NCI-H345 (cell line): ENCODE data around the gene CTDSPL.
A peak's percentile ranks its signal among the peaks of the same experiment; 100 is the strongest.

Source experiments
- DNase-seq: peaks from one replicate; lab custom pipeline; 2025; lab: John Stamatoyannopoulos, UW

The CTDSPL gene

DNA sequence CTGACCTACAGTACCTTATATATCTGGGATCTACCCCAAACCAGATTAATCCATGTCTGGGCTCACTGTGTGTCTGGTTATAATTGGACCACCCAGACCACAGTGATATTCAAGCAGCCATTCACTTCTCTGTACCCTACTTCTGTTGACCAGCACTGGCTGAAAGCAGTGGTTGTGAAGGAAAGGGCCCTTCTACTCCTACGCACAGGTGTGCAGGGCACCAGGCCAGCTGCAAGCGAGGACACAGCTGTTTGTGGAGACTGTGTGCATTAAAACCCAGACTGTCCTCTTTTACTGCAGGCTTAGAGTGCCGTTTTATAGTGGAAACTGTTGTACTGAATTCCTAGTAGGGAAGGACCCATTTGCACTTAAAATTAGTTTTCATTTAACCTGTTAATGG lies 29.5 kb downstream of the CTDSPL start:
- no peak for DNase-seq

DNA sequence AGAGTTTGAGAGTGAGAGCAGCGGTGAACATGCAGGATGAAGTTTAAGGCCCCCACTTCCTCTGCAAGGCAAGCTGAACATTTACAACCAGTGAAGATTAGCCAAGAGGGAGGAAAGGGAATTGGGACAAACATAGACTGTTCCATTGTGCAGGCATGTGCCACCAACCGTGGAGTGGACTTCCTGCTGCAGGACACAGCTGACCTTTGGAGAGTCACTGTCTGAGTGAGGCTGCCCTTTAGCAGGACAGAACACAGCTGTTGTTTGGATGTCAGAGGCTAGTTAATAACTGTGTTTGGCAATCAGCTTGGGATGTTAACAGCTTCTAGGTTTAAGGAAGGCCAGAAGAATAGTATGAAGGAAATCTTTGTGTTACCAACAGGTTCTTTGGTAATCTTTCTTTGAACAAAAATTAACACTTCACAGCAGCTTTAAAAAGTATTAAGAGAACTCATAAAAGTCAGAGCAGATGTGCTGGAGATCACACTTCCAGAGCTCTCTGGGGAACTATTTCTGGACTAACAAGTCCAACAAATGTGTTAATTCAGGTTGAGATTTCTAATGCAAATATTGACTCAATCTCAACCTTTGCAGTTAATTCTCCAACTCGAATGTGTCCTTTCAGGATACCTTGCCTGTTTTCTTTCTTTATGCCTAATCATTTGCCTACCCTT lies 31.4 kb downstream of the CTDSPL start:
- no peak for DNase-seq

DNA sequence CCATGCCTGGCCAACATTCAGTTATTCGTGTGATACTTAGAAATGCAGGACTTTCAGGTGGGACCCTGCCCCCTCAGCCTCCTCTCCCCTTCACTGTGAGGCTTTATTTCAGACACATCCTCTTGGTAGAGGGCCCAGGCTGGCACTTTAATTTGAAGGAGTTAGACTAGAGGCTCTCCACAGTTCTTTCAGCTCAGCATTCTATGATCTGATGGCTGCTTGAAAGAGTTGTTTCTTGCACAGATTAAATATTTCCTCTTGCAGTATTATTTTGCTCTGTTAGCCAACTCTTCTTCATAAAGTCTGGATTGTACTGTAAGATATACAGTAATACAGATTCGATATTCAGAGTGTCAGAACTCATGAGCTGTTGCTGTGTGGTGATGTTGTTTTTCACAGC lies 35.1 kb downstream of the CTDSPL start:
- no peak for DNase-seq

DNA sequence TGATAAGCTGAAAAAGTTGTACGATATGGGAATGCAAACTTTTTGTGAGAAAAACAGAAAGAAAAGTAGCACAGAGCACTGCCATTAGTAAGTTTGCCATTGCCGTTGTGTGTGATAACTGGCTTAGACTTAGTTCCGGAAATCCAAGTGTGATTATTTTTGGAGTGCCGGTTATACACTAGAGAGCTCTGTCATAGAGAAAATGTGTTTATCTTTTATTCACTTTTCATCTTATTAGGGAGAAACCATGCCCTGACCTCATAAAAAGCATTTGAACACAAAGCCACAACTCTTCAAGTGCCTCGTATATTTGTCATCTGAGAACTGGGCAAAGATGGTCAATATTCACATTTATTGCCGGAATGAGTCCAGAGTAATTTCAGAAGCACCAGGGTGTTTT lies 36.1 kb downstream of the CTDSPL start:
- DNase-seq: no peak

DNA sequence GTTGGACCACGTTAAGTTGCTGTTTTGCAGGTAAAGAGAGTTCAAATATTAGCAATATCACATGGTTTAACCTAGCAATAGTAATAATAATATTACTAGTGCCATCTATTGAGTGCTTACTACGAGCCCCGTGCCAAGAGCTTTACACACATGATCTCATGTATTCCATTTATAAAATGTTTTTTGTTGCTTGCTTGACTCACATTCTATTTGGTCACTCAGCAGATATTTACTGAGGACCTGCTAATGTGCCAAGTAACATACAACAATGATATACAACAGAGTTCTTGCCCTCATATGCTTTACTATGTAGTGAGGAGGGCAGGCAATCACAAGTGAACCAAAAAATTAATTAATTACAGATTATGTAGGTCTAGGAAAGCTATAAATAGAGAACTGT lies 36.7 kb downstream of the CTDSPL start:
- DNase-seq: no peak

DNA sequence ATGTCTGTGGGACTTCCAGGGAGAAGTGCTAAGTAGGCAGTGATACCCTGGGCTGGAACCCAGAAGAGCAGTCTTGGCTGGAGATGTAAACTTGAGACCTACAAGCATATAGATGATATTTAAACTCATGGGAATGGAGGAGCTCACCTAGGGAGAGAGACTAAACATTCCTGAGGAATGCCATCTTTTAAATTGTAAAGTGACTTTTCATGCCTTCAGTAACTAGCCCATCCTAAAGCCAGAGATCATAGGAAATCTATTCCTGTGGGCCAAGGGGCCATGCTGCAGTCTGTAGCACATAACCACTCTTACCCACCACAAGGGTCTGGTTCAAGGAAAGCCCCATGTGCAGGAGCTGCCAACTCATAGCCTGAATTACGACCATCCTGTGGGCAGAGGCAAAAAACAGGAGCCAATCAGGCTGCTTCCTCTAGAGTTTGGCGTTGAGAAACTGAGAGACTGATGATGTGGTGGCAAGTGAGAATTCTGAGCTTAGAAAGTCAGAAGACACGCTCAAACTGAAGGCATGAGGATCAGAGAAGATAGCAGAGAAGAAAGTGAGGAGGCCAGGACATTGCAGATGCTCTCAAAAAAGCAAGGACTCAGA lies 37.5 kb downstream of the CTDSPL start:
- no peak for DNase-seq

DNA sequence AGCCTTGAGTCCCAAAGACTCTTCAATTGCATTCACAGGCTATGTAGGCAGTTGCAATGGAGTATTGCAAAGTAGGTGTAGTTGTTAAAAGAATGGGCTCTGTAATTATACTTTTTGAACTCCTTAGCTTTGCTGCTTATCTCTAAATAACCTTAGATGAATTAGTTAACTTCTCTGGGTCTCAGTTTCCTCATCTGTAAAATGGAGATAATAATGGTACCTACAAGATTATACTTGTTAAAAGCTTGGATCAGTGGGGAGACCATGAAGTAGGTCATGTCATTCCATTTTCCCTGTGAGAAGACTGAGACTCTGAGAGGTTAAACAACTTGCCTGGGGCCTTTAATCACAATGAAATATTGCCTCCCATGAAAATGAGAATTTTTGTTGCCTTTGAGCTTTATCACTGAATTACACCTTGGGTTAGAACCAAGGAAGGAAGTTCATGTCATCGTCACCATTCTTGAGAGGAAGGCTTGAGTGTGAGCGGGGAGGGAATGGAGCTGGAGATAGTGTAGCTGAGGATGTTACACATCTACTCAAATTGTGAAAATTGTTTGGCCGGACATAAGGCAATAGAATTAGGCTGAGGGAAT lies 38.1 kb downstream of the CTDSPL start:
- DNase-seq: no peak

DNA sequence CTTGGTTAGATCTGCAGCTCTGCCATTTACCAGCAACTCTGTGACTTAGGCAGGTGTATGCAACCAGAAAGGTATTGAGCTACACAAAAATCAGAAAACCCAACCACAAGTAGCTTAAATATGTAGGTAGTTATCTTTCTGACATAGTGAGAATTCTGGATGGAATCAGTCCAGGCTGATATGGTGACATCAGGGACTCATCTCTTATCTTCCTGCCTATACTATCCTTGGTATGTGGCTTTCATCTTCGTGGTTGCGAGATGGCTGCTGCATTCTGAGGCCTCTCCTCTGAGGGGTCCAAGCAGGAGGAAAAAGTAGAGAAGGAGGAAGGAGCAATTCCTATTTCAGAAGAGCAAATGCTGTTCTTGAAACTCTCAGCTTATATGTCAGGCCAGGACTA lies 40.0 kb downstream of the CTDSPL start:
- DNase-seq: no peak

DNA sequence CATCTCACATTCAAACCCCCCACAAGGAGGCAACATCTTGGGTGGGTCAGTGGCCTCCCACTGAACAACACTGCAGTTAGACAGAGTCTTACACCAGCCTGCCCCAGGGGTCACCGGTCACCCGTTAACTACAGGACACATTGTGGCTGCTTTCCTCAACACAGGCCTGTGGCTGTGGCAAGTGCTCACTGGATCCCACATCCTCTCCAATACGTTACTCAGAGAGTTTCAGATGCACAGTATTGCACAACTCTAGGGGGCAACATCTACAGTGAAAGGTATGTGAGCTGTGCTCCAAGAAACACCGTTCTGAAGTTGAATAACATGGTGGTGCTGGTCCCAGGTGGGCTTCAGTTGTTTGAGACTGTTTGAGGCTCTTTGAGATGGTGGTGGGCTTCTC lies 41.0 kb downstream of the CTDSPL start:
- DNase-seq: no peak

DNA sequence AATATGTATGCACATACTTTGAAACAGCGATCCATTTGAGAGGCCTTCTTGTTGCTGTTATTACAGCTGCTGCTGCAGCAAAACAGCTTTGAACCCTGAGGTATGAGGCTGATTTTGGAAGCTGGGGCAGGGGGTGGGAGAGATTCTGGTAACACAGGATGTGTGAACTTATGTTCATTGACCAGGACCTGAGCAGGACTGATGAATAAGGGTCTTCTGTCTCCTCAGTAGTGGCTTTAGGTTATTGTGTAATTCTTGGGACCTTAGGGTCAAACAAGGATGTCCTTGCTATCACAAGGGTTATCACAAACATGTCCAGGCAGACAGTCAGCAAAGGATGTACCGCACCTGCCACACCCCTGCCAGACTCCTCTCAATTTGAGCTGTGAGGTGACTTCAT lies 41.6 kb downstream of the CTDSPL start:
- no peak for DNase-seq

DNA sequence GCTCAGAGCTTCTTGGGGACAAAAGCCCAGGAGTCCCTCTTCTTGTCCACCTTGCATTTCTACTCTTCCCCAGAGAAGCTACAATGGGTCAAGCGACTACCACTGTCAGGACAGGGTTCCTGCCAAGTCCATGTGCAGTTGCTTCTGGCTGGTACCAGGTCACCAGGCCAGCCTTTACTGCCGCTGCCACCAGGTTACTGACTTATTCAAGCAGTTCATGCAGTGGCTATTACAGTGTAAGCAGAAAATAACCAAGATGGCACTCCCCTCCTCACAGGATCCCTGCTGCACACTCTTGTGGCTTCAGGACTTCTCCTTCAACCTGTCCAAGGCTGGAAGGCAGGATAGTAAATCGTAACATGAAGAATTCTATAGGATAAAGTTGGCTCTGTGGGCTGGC lies 42.1 kb downstream of the CTDSPL start:
- DNase-seq: no peak

DNA sequence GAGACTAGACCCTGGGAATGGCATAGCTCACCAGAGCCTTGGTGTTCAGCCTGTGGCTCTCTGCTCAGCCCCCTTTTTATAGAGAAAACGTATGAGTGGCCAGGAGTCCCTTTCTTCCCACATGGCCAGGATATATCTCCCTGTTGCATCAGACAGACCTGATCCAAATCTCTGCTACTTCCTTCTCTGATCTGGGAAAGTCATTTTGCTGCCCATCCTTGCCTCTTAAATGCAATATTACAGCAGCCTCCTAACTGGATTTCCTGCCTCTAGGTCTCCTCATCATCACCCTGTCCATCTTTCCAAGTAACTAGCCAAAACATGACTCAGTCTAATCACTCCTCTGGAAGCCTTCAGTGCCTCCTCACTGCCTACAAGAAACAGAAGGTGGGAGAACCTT lies 42.9 kb downstream of the CTDSPL start:
- DNase-seq: no peak

DNA sequence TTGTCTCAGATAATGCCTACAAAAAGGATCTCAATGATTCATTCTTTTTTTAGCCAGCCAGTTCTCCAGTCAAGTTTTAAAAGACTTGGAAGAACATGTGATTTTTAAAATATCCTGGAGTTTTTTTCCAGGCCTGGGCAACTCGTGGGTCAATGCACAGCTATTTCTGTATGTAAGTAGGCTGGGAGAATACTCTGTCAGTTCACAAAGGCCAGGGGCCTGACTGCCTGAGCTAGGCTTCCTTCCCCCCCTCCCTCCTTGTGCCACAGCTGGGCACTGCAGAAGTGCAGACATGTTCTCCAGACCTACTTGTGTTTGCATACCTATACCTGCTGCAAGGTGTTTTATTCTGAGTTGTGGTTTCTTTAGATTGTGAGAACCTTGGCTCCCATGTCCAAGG lies 43.7 kb downstream of the CTDSPL start:
- DNase-seq: no peak

DNA sequence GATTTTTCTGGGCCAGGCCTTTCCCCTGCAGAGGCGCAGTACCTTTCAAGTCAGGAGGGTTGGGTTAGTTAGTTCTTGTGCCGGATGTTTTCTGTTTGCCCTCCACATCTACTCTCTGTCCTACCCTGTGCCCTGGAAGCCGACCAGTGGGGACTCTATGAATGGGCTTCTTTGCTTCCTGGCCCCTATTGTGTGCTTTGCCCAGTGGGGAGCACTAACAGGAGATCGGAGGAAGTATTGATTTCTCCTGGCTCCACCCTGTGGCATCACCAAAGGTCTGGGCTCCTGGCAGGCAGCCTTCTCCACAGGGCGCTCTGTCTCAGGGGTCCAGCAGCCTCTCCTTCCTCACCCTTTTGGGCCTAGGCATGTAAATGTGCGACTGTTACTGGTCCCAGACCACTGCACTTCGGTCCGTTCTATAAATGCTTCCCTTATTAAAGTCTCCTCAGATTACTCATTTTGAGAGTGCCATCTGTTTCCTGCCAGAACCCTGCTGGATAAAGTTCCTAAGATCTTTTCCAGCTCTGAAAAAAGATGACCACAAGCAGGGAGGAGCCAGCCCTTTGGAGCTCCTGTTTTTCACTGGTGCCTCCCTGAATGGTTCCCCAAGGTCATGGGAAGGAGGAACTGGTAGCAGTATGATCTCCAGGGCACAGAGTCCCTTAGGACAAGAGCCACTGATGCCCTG lies 44.5 kb downstream of the CTDSPL start:
- DNase-seq: peak; percentile 10

DNA sequence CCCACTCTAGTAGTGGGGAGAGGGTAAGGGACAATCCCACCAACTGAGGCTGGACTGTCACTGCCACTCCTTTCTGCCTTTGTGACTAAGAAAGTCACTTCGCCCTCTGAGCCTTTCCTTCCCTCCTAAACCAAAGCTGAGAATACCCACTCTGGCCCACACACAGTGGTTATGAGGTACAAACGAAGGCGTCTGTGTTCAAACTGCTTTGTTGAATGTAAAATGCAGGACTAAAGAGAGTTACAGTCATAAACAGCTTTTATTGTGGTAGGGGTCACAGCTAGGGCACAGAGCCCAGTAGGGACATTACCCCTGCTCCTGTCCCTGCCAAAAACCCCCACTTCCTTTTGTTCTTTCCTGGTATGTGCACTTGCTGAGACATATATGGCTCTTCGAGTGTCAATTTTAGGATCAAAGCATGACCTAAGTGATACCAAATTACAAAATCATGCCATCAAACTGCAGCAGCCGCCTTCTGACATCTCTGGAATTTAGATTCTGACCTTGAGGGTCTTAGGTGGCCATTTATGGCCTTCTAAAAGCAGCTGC lies 45.1 kb downstream of the CTDSPL start:
- DNase-seq: no peak

DNA sequence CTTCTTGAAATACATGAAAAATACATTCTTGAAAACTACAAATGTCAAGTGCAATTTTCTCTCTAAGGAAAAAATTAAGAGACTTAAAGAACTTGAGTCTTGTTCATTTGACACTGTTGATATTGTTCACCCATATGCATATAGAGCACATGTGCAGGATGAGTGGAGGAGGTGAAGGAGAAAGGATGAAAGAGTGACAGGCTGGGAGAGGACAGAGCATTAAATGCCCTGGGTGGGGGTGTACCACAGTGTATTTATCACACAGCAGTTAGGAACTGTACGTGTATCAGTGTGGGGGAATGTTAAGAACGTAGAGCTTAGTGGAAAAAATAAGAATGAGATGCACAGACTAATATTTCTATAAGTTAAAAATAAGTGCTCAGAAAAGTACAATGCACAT lies 45.7 kb downstream of the CTDSPL start:
- DNase-seq: no peak

DNA sequence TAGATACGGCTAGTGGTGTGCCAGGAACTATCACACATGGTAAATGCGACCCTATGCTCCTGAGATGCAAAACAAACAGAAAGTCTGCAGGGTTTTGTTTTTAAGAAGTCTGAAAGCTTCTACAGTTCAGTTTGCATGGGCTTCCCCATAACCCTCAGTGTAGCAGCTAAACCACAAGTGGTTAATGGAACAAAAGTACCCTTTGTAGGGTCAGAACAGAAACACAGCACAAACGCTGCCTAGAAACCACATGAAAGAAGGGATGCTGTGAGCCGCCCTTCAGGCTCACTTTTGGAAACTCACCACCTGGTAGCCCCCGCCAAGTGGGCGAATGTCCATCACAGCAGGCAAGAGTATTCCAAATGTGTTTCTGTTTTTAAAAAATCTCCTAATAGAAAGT lies 46.2 kb downstream of the CTDSPL start:
- no peak for DNase-seq

DNA sequence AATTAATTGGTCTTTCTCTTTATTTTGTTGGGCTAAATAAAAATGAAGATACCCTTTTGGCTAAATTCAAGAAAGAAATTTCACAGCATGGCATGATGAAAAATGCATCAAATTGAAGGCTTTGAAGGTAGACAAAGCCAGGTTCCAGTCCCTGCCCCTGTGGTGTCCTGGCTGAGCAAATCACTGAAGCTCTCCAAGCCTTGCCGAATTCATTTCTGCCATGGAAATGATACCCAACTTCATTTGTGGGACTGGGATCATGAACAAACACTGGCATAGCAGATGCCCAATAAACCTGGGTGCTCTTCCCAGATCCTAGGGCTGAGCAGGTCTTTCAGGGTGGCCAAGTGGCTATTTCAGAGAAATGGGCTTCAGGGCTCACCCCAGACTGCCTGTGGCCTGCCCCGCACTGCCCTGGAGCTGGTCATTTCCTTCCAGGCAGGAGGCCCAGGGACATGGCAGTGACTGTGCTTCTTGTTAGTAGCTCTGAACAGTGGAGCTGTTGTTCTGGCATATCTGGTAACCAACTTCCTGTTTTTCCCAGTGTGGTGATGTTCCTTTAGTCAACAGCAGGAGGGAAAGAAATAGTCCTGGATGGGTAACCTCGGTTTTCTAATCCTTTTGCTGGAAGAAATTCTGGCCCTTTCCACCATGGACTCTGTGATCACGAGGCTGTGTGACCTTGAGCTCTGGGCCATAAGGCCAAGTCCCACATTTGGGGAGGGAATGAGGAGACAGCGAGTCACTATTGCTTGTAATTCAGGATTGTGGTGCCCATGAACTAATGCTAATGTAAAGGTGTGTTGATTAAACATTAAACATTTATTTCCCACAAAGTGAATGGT lies 47.6 kb downstream of the CTDSPL start:
- no peak for DNase-seq

DNA sequence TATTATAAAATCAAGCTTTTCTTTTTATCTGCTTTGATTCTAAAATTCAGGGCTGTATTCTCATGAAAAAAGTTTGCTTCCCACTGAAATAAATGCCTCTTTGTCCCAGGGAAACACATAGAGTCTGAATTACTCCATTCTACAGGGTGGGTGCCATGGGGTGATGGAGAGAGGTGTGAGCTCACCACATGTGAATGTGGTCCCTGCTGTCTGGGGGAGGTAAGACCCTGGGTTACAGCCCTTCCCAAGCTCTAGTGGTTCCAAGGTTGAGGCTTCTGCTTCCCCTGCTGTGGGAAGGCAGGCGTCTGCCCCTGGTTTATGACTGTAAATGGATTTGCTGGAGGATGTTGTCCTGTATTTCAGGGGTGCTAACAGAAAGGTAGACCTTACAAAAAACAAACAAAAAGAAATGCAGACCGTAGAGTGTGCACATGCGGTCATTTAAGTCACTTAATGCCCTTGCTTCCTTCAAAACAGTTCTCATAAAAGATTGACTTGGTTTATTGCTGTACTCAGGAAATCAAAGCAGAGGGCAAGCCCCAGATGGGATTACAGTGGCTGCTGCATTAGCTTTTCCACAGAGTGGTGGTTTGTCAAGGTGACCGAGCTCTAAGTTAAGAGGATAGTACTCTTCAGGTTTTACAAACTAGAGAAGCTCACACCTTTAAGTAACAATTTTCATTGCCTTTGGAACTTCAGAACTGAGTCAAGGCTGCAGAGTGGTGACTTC lies 49.2 kb downstream of the CTDSPL start:
- DNase-seq: no peak

DNA sequence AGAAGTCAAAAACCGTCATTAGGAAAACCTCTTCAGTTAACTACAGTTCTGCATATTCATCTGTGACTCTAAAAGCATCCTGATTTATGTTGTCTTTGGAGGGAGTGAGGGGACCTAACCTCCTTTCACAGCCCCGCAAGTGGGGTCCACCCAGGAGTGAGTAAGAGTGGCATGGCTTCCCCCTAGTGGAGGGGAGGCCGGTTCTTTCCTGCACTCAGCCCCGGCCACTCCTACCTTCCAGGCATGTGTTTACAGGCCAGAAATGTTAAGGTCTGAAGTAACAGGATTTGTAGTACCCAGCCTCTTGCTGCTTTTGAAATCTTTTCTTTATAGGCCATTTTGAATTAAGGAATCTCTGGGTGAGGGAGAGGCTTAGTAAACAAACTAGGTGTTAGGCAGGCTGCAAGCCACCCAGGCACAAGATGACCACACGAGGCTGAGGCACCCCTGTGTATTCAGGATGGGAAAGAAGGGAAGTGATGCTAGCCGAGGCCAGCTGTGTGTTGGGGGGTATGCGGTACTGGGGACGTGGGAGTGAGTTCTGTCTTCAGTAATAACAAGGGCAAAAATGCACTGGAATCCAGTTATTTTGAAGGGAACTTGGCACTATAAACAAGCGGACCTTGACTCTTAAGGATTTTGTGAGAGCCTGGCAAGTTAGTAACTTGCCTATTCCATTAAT lies 50.5 kb downstream of the CTDSPL start:
- no peak for DNase-seq

DNA sequence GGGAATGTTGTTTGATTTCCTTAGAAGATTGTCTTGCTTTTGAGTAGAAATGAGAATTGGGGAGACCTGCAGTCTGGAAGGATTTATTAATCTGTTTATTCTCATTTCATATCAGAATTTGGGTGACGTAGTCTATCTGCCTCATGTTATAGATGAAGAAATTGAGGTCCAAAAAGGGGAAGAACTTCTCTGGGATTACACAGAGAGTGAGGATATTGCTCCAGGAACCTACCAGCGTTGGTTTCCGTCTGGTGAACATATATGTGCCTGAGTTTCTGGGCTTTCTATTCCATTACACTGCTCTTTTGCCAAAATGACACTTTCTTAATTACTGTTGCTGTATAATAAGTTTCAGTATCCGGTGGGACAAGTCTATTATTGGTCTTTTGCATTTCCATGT lies 51.8 kb downstream of the CTDSPL start:
- DNase-seq: no peak
